PC-3 (cell line): ENCODE data around the gene FILIP1L.

ENCODE experiments used
- EZH2 ChIP-seq: fragments of 300-600 bp; sonication (generic); IDR thresholded peaks from one replicate; pipeline ENCODE4 v1.6.1; 2017; ENCODE audit warnings: antibody characterized with exemption, mild to moderate bottlenecking, low read length; ENCODE audit not compliant: unreplicated experiment
- TF ChIP-seq, protein P1 (sequence below): fragments of 300-600 bp; sonication (generic); conservative IDR thresholded peaks from 2 replicates; pipeline ENCODE4 v1.5.1; 2017; ENCODE audit warnings: antibody characterized with exemption, low read depth, mild to moderate bottlenecking, low read length

DNA sequence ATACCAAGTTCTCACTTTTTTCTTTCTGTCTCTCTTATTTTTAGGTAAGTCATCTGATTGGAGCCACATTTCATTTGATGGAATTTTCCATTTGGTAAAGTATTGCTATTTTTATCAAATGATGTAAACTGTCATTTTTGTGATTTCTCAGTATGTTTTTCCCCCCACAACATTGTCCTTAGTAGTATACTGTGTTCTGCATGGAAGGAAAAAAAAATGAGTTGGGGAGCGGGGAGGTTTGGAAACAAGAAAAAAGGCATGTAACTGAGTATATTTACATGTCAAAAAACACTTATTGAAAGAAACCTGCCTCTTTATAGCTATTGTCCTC, 104.2 kb downstream of the FILIP1L start:
- TF ChIP-seq, protein P1, sequence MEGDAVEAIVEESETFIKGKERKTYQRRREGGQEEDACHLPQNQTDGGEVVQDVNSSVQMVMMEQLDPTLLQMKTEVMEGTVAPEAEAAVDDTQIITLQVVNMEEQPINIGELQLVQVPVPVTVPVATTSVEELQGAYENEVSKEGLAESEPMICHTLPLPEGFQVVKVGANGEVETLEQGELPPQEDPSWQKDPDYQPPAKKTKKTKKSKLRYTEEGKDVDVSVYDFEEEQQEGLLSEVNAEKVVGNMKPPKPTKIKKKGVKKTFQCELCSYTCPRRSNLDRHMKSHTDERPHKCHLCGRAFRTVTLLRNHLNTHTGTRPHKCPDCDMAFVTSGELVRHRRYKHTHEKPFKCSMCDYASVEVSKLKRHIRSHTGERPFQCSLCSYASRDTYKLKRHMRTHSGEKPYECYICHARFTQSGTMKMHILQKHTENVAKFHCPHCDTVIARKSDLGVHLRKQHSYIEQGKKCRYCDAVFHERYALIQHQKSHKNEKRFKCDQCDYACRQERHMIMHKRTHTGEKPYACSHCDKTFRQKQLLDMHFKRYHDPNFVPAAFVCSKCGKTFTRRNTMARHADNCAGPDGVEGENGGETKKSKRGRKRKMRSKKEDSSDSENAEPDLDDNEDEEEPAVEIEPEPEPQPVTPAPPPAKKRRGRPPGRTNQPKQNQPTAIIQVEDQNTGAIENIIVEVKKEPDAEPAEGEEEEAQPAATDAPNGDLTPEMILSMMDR, result no peak
- TF ChIP-seq EZH2, result no peak
